Effector CD8-positive, alpha-beta T cell (primary cell): Measurements from ENCODE around the gene CUL9.
A peak's percentile ranks its signal among the peaks of the same experiment; 100 is the strongest.

Experiments
- DNase-seq: peaks from one replicate; lab custom pipeline; 2025; lab: John Stamatoyannopoulos, UW

CUL9 gene

GRCh38 chr6:43173591-43174262, 8.3 kb upstream of the CUL9 start:
- DNase-seq, result no peak

DNA sequence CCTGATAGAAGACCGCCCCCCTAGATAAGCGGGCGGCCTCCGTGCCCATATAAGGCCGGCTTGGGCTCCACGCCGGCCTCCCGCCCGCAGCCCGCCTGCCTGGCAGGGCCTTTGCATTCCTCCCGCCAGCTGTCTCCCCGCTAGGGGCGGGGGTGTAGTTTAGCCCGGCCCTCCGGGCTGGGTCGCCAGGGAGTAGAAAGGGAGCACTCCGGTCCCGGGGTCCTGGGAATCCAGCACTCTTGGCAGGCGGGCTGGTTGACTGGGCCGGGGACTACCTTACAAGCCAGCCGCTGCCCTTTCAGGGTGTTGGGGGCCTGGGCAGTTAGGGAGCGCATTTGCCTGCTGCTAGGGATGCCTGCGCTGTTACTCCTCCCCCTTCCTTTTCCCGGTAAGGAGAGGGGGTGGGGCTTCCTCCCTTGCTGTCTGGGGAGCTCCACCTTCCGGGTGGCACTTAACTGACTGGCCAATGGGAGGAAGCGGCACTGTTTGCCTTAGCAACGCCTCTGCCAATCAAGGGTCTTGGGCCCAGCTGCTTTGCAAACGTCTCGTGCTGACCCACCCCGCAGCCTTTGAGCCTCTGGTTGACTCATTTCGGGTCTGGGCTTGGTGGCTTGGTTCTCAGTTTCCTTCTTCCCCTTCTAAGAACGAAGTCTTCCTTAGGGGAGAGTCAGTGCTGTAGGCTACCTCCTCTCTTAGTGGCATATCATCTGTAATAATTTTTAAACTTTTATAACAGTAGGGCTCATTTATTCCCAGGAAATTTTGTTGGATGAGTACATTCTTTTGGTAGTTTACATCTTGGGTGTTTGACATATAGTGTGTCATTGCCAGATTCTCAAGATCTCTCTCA, 7.5 kb upstream of the CUL9 start:
- DNase-seq, result peak; percentile 85

DNA sequence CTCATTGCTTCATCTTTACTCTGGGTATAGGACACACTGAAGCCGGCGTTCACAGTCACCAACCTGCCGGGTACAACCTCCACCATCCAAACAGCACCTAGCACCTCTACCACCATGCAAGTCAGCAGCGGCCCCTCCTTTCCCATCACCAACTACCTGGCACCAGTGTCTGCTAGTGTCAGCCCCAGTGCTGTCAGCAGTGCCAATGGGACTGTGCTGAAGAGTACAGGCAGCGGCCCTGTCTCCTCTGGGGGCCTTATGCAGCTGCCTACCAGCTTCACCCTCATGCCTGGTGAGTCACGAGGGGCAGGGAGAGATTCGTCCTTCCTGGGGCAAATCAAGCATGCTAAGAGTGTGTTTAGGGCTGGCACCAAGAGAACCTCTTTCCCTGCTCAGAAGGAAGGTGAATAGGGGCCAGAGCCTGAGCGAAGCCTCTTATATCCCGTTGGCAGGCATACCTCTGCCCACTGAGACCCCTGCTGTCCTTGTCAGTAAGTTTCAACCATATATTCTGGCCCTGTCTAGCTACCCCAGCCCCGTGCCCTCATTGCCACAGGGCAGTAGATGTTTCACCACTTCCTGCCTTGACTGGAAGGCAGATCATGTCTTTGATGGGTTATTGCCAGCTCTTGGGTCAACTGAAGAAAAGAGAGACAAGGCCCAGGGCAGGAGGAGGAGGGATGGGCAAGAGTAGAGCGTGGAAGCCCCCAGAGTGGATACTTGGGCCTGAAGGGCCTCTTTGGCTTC, 6.1 kb upstream of the CUL9 start:
- no peak for DNase-seq

- DNase-seq, result no peak
These were observed 5.6 kb upstream of the CUL9 start for GRCh38 chr6:43176423-43176786.

- no peak for DNase-seq
These were observed 3.8 kb upstream of the CUL9 start for GRCh38 chr6:43178150-43178549.

DNA sequence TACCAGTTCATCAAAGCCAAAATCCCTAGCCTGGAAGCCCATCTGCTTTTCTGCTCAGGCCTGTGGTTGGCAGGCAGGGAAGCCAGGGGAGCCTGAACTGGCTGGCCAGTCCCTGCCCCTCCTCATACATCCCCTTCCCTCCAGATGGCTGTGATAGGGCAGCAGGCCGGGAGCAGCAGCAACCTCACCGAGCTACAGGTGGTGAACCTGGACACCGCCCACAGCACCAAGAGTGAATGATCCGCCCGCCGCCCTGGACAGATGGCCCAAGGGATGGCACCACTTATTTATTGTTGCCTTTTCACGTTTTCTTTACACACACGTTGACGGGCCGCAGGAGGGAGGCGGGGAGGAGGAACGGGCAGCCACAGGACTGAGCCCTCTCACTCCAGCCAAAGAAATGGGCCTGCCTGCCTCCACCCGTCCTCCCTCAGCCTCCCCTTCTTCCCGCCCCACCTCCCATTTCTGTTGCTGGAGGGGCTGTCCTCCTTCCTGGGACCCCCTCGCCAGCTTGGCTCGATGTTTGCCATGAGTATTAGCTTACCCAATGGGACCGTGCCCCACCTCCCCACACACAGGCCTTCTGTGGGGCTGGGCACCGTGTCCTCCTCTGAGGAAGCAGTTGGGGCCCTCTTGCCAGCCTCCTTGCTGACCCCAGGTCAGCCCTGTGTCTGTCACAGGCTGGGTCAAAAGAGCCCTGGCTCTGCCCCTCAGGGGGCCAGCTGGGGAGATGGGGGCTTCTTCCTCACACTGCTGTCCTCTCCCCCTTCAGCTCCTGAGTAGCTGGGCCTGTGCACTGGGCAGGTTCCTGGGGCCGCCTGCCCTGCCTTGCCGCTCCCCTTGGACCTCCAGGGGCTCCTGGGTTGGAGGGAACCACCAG, 2.8 kb upstream of the CUL9 start:
- DNase-seq, result no peak

DNA sequence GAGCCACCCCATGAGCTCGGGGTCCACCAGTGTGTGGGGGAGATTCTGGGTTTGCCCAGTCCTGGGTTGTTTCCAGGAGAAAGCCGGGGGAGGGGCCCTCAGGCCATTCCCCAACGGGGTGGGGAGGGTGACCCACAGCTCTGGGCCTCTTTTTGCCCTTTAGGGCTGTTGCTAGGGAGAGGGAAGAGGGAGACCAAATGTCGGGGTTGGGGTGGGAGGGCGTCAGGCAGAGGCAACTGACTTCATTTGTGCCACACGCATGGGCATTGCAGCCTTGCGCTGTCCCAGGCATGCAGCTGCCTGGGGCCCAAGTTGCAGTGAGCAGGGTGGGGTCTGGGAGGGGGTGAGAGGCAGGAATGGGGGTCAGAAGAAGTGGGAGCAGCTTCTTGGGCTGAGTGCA, 1.9 kb upstream of the CUL9 start:
- no peak for DNase-seq

GRCh38 chr6:43180985-43181384, 1.0 kb upstream of the CUL9 start:
- DNase-seq, result no peak

GRCh38 chr6:43181621-43181941, 415 bp upstream of the CUL9 start:
- no peak for DNase-seq

GRCh38 chr6:43183441-43183840, 1.4 kb downstream of the CUL9 start:
- DNase-seq, result no peak

DNA sequence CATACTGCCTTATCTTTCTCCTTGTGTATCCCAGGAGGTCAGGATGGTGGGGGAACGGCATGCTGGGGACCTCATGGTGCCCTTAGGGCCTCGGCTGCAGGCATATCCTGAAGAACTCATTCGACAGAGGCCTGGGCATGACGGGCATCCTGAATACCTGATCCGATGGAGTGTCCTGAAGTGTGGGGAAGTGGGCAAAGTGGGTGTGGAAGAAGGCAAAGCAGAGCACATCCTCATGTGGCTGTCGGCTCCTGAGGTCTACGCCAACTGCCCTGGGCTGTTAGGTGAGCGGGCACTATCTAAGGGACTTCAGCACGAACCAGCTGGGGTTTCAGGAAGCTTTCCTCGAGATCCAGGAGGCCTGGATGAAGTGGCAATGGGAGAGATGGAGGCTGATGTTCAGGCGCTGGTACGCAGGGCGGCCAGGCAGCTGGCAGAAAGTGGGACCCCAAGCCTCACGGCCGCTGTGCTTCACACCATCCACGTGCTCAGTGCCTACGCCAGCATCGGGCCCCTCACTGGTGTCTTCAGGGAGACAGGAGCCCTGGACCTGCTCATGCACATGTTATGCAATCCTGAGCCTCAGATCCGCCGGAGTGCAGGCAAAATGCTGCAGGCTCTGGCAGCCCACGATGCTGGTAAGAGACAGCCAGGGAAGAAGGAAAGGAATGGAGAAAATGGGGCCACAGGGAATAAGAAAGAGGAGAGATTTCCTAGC, 2.4 kb downstream of the CUL9 start:
- DNase-seq, result no peak

DNA sequence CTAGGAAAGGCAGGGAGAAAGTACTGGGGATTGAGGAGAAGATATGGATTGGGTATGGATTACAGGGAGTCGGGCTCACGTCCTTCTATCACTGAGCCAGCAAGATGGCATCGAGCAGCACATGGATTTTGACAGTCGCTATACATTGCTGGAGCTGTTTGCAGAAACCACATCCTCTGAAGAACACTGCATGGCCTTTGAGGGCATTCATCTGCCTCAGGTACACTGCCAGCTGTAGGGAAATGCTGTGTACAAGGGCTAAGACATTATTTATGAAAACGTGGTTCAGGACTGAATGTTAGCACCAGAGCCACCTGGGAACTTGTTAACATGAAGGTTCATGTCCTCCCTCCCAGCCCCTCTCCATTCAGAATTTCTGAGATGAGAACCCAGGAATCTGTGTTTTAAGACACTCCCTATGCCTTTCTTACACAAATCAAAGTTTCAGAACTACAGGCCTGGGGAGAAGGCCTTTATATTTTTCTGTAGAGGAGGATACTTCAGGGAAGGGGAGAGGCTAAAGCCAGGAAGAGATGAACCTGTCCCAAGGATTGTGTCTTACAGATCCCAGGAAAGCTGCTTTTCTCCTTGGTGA, 3.5 kb downstream of the CUL9 start:
- DNase-seq, result no peak

GRCh38 chr6:43186019-43186418, 4.0 kb downstream of the CUL9 start:
- no peak for DNase-seq

DNA sequence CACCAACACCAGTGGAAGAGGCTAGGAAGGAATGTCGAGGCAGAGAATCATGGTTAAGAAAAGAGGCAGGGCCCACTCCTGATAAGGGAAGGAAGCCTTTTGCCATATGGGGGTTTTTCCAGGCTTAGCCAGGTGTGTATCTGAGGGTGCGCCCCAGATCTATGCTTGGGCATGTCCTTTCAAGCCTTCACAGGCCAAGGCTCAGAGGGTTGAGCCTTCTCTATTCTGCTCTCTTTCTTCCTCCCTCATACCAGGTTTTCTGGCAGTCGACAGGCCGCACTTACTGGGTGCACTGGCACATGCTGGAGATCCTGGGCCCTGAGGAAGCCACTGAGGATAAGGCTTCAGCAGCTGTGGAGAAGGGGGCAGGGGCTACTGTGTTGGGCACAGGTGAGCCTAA, 4.7 kb downstream of the CUL9 start:
- DNase-seq, result no peak

- DNase-seq, result no peak
These were observed 5.8 kb downstream of the CUL9 start for GRCh38 chr6:43187821-43188220.

- no peak for DNase-seq
These were observed 6.4 kb downstream of the CUL9 start for GRCh38 chr6:43188426-43188825.

- DNase-seq, result no peak
These were observed 7.8 kb downstream of the CUL9 start for GRCh38 chr6:43189776-43190304.

DNA sequence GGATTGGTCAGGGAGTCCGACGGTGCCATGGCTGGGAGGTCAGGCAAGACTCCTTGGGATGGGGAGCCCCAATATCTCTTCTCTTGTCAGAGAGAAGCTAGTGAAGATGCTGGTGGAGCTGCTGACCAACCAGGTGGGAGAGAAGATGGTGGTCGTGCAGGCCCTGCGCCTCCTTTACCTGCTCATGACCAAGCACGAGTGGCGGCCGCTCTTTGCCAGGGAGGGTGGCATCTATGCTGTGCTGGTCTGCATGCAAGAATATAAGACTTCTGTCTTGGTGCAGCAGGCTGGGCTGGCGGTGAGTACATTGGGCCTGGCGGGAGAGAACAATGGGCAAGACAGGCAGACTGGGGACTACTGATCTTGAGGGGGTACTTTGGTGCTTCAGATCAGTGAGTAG, 10.9 kb downstream of the CUL9 start:
- no peak for DNase-seq

DNA sequence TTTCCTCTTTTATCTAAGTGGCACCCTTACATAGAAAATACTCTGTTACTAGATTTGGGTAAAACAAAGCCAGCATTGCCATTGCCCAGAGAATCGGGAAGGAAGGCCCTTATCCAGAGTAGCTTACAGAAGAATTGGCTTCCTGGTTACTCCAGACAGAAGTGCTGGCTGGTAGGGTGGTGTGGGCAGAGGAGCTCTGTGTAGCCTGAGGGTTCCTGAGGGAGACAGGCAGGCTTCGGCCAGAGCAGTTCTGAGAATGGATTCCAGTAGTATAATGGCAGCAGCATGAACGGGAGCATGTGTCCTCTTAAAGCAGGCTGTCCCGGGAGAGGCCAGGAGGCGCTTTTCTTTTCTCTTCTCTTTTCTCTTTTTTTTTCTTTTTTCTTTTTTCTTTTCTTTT, 11.9 kb downstream of the CUL9 start:
- no peak for DNase-seq

GRCh38 chr6:43196337-43196736, 14.3 kb downstream of the CUL9 start:
- no peak for DNase-seq

GRCh38 chr6:43199912-43200311, 17.9 kb downstream of the CUL9 start:
- no peak for DNase-seq
